C4-2B (cell line): ENCODE measurements around the gene SH2D5.

Experiments used
- H3K27ac ChIP-seq: fragments of 450-650 bp; 2 replicates; pipeline ENCODE4 v1.5.1; 2017
- CTCF ChIP-seq: fragments of 450-650 bp; conservative IDR thresholded peaks from 2 replicates; pipeline ENCODE4 v1.5.1; 2017; ENCODE audit warnings: mild to moderate bottlenecking
- ZFX ChIP-seq: fragments of 450-650 bp; IDR thresholded peaks from 2 replicates; pipeline ENCODE4 v1.6.1; 2017

Gene SH2D5

GRCh38 chr1:20685099-20685662, 47.3 kb downstream of the SH2D5 start:
- no peak overlapping the region for H3K27ac ChIP-seq
- TF ChIP-seq ZFX (no peak), CTCF (no peak)

- no peak overlapping the region for H3K27ac ChIP-seq
- TF ChIP-seq CTCF (no peak), ZFX (no peak)
These were observed 47.9 kb downstream of the SH2D5 start for GRCh38 chr1:20684651-20685050.

- no peak overlapping the region for H3K27ac ChIP-seq
- TF ChIP-seq CTCF: no peak
- TF ChIP-seq ZFX: no peak
These were observed 48.4 kb downstream of the SH2D5 start for GRCh38 chr1:20684050-20684620.

GRCh38 chr1:20683614-20684013, 48.9 kb downstream of the SH2D5 start:
- H3K27ac ChIP-seq: no peak overlapping the region

GRCh38 chr1:20682571-20683236, 49.8 kb downstream of the SH2D5 start:
- TF ChIP-seq CTCF: no peak
- TF ChIP-seq ZFX: no peak
- no peak overlapping the region for H3K27ac ChIP-seq

More at GRCh38 chr1:20683614-20684013, 48.9 kb downstream of the SH2D5 start:
- TF ChIP-seq ZFX (no peak), CTCF (no peak)

- H3K27ac ChIP-seq: no peak overlapping the region
- TF ChIP-seq CTCF: no peak
- no peak for TF ChIP-seq ZFX
These were observed 50.5 kb downstream of the SH2D5 start for GRCh38 chr1:20681999-20682398.

GRCh38 chr1:20680269-20680668, 52.2 kb downstream of the SH2D5 start:
- no peak overlapping the region for H3K27ac ChIP-seq
- no peak for TF ChIP-seq CTCF
